GM23338 (cell line): ENCODE measurements around the gene COL26A1. TPM values are rescaled to one million over a fixed set of nuclear protein-coding genes. Genes with fewer than 3 reads are reported as not detected.

Experiments used
- ATAC-seq: fragments of 200-7000 bp; cut with Tn5 transposase; 3 replicates; pipeline ENCODE4 v1.9.1; 2020
- DNase-seq: peaks from one replicate; pipeline ENCODE4 v3.0.0-alpha.2; 2015; ENCODE audit warnings: low spot score
- H2AFZ ChIP-seq: fragments of 200-600 bp; sonication (generic); 2 replicates; pipeline ENCODE4 v1.8.0; 2016; ENCODE audit warnings: antibody characterized with exemption, mild to moderate bottlenecking, moderate library complexity
- H3F3A ChIP-seq: fragments of 200-600 bp; sonication (generic); replicated peaks from 2 replicates; pipeline ENCODE4 v1.8.0; 2017; ENCODE audit warnings: antibody characterized with exemption, mixed run types, low read depth
- H3K27ac ChIP-seq: fragments of 200-600 bp; sonication (generic); 2 replicates; pipeline ENCODE4 v1.6.1; 2016; ENCODE audit warnings: low read depth
- H3K27me3 ChIP-seq: fragments of 200-600 bp; sonication (generic); 2 replicates; pipeline ENCODE4 v1.8.0; 2016; ENCODE audit warnings: mild to moderate bottlenecking, mixed run types, moderate library complexity; ENCODE audit not compliant: insufficient read depth
- H3K36me3 ChIP-seq: fragments of 200-600 bp; sonication (generic); 2 replicates; pipeline ENCODE4 v1.8.0; 2016; ENCODE audit warnings: mild to moderate bottlenecking; ENCODE audit not compliant: insufficient read depth
- H3K4me1 ChIP-seq: fragments of 200-600 bp; sonication (generic); 2 replicates; pipeline ENCODE4 v1.8.0; 2016; ENCODE audit warnings: mild to moderate bottlenecking, moderate library complexity; ENCODE audit not compliant: insufficient read depth
- H3K4me2 ChIP-seq: fragments of 200-600 bp; sonication (generic); 2 replicates; pipeline ENCODE4 v1.7.1; 2017; ENCODE audit warnings: mixed run types
- H3K4me3 ChIP-seq: fragments of 200-600 bp; sonication (generic); 2 replicates; pipeline ENCODE4 v1.6.1; 2016; ENCODE audit warnings: mixed run types
- H3K79me2 ChIP-seq: fragments of 200-600 bp; sonication (generic); replicated peaks from 2 replicates; pipeline ENCODE4 v1.8.0; 2017; ENCODE audit warnings: mild to moderate bottlenecking; ENCODE audit not compliant: insufficient read depth
- H3K9me2 ChIP-seq: fragments of 200-600 bp; sonication (generic); 2 replicates; pipeline ENCODE4 v1.8.0; 2017; ENCODE audit not compliant: insufficient read depth
- H4K20me1 ChIP-seq: fragments of 200-600 bp; sonication (generic); replicated peaks from 2 replicates; pipeline ENCODE4 v1.8.0; 2017; ENCODE audit warnings: mild to moderate bottlenecking; ENCODE audit not compliant: insufficient read depth
- H3K27ac Mint-ChIP-seq: 2 replicates; pipeline ENCODE4 v1.8.0; 2020; ENCODE audit warnings: inconsistent platforms, mild to moderate bottlenecking, moderate library complexity, mixed read lengths
- H3K27me3 Mint-ChIP-seq: 3 replicates; pipeline ENCODE4 v1.8.0; 2022; ENCODE audit warnings: low read depth, mild to moderate bottlenecking, moderate library complexity, mixed read lengths, inconsistent platforms; ENCODE audit not compliant: insufficient read depth, poor library complexity
- H3K36me3 Mint-ChIP-seq: 3 replicates; pipeline ENCODE4 v1.8.0; 2021; ENCODE audit warnings: low read depth, mild to moderate bottlenecking, inconsistent platforms, moderate library complexity, mixed read lengths
- H3K4me1 Mint-ChIP-seq: 3 replicates; pipeline ENCODE4 v1.8.0; 2020; ENCODE audit warnings: mild to moderate bottlenecking, inconsistent platforms, mixed read lengths
- H3K4me3 Mint-ChIP-seq: 3 replicates; pipeline ENCODE4 v1.8.0; 2021; ENCODE audit warnings: moderate library complexity, mild to moderate bottlenecking, inconsistent platforms, mixed read lengths
- H3K9me3 Mint-ChIP-seq: 3 replicates; pipeline ENCODE4 v1.8.0; 2020; ENCODE audit warnings: moderate library complexity, mild to moderate bottlenecking, inconsistent platforms, mixed read lengths
- CREB1 ChIP-seq: fragments of 250-450 bp; sonication (Bioruptor Pico); IDR thresholded peaks from 2 replicates; pipeline ENCODE4 v1.5.0; 2020; ENCODE audit warnings: low read depth, mild to moderate bottlenecking, moderate library complexity
- EZH2 ChIP-seq: fragments of 200-600 bp; sonication (generic); IDR thresholded peaks from one replicate; pipeline ENCODE4 v1.8.0; 2017; ENCODE audit warnings: antibody characterized with exemption, mild to moderate bottlenecking, low read depth; ENCODE audit not compliant: unreplicated experiment
- EZH2phosphoT487 ChIP-seq: fragments of 200-600 bp; sonication (generic); IDR thresholded peaks from one replicate; pipeline ENCODE4 v1.8.1; 2018; ENCODE audit warnings: antibody characterized with exemption; ENCODE audit not compliant: unreplicated experiment
- JUNB ChIP-seq: IDR thresholded peaks from one replicate; pipeline ENCODE4 v1.6.1; 2016; ENCODE audit warnings: antibody characterized with exemption; ENCODE audit not compliant: unreplicated experiment
- NANOG ChIP-seq: IDR thresholded peaks from 2 replicates; pipeline ENCODE4 v1.6.1; 2016; ENCODE audit warnings: antibody characterized with exemption, borderline replicate concordance
- POLR2AphosphoS5 ChIP-seq: IDR thresholded peaks from 2 replicates; pipeline ENCODE4 v1.6.1; 2016; ENCODE audit warnings: antibody characterized with exemption, low read depth
- STAT1 ChIP-seq: IDR thresholded peaks from one replicate; pipeline ENCODE4 v1.6.1; 2016; ENCODE audit warnings: antibody characterized with exemption; ENCODE audit not compliant: unreplicated experiment
- ZNF114 ChIP-seq: fragments of 250-450 bp; sonication (Bioruptor Pico); IDR thresholded peaks from 2 replicates; pipeline ENCODE4 v1.5.0; 2020; ENCODE audit warnings: mild to moderate bottlenecking, moderate library complexity
- ZNF331 ChIP-seq: fragments of 250-450 bp; sonication (Bioruptor Pico); IDR thresholded peaks from 2 replicates; pipeline ENCODE4 v1.5.0; 2020; ENCODE audit warnings: low read depth, mild to moderate bottlenecking, moderate library complexity
- ZNF462 ChIP-seq: fragments of 250-450 bp; sonication (Bioruptor Pico); IDR thresholded peaks from 2 replicates; pipeline ENCODE4 v1.5.0; 2020; ENCODE audit warnings: mild to moderate bottlenecking, moderate library complexity
- polyA plus RNA-seq: library from polyadenylated mRNA; unstranded; fragments of >200 nt; fragmentation: Nextera tagmentation; extraction: Ambion mirVana; gene quantifications from 2 replicates; pipeline ENCODE4 v1.2.1, GENCODE V29; 2016
- total RNA-seq: library from RNA; depleted of rRNA; stranded (reverse); fragments of >200 nt; shearing (Covaris generic); gene quantifications from 2 replicates; pipeline ENCODE4 v1.2.3, GENCODE V29; 2014
- TF ChIP-seq, protein P1 (sequence below), 2 experiments: fragments of 200-600 bp in 1 of 2; sonication (generic) in 1 of 2; conservative IDR thresholded peaks; 2 replicates each; pipeline versions ENCODE4 v1.5.1 to v1.6.1; 2016 to 2017; ENCODE audit warnings: antibody characterized with exemption in 2 of 2, low read depth in 2 of 2, mild to moderate bottlenecking in 2 of 2, moderate library complexity in 1 of 2
- TF ChIP-seq, protein P2 (sequence below): IDR thresholded peaks from one replicate; pipeline ENCODE4 v1.6.1; 2018; ENCODE audit warnings: antibody characterized with exemption; ENCODE audit not compliant: unreplicated experiment
- TF ChIP-seq, protein P3 (sequence below): IDR thresholded peaks from 2 replicates; pipeline ENCODE4 v1.6.1; 2016; ENCODE audit warnings: antibody characterized with exemption

COL26A1 gene
- total and polyA plus RNA-seq, 2 experiments from 2014 or later, result 17.8 to 55.0 TPM

- Mint-ChIP-seq H3K4me1 (peaks cover 4% of the 10 kb centered on the region; the same call in 1 of the 3 replicates), H3K27me3 (peaks cover 5% of the 10 kb centered on the region), H3K9me3 (no peaks in the 10 kb centered on the region), H3K36me3 (no peaks in the 10 kb centered on the region; the same call in 2 of the 3 replicates), H3K27ac (no peak overlapping the region), H3K4me3 (no peak overlapping the region)
- no peaks in the 10 kb centered on the region for H3K4me1 ChIP-seq
- ATAC-seq (no peak), DNase-seq (no peak)
- no peaks in the 10 kb centered on the region for H3K27me3 ChIP-seq
- H4K20me1 ChIP-seq, result no peaks in the 10 kb centered on the region
- no peaks in the 10 kb centered on the region for H3F3A ChIP-seq
- no peaks in the 10 kb centered on the region for H3K9me2 ChIP-seq
- no peaks in the 10 kb centered on the region for H3K36me3 ChIP-seq
- H3K27ac ChIP-seq, result no peak overlapping the region
- H3K4me2 ChIP-seq, result no peak overlapping the region
- no peak overlapping the region for H2AFZ ChIP-seq
- no peak for TF ChIP-seq STAT1
- TF ChIP-seq ZNF114 (CRISPR knock-in tag), result no peak
- TF ChIP-seq EZH2phosphoT487, result no peak
- no peak for TF ChIP-seq ZNF331 (CRISPR knock-in tag)
- TF ChIP-seq, protein P1, sequence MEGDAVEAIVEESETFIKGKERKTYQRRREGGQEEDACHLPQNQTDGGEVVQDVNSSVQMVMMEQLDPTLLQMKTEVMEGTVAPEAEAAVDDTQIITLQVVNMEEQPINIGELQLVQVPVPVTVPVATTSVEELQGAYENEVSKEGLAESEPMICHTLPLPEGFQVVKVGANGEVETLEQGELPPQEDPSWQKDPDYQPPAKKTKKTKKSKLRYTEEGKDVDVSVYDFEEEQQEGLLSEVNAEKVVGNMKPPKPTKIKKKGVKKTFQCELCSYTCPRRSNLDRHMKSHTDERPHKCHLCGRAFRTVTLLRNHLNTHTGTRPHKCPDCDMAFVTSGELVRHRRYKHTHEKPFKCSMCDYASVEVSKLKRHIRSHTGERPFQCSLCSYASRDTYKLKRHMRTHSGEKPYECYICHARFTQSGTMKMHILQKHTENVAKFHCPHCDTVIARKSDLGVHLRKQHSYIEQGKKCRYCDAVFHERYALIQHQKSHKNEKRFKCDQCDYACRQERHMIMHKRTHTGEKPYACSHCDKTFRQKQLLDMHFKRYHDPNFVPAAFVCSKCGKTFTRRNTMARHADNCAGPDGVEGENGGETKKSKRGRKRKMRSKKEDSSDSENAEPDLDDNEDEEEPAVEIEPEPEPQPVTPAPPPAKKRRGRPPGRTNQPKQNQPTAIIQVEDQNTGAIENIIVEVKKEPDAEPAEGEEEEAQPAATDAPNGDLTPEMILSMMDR (conservative IDR thresholded peaks at IDR 0.05; ENCODE audit: low read depth in 2 of 2), result no peak
- no peak for TF ChIP-seq POLR2AphosphoS5
- TF ChIP-seq EZH2, result no peak
- no peak for TF ChIP-seq ZNF462 (CRISPR knock-in tag)
- TF ChIP-seq, protein P2, sequence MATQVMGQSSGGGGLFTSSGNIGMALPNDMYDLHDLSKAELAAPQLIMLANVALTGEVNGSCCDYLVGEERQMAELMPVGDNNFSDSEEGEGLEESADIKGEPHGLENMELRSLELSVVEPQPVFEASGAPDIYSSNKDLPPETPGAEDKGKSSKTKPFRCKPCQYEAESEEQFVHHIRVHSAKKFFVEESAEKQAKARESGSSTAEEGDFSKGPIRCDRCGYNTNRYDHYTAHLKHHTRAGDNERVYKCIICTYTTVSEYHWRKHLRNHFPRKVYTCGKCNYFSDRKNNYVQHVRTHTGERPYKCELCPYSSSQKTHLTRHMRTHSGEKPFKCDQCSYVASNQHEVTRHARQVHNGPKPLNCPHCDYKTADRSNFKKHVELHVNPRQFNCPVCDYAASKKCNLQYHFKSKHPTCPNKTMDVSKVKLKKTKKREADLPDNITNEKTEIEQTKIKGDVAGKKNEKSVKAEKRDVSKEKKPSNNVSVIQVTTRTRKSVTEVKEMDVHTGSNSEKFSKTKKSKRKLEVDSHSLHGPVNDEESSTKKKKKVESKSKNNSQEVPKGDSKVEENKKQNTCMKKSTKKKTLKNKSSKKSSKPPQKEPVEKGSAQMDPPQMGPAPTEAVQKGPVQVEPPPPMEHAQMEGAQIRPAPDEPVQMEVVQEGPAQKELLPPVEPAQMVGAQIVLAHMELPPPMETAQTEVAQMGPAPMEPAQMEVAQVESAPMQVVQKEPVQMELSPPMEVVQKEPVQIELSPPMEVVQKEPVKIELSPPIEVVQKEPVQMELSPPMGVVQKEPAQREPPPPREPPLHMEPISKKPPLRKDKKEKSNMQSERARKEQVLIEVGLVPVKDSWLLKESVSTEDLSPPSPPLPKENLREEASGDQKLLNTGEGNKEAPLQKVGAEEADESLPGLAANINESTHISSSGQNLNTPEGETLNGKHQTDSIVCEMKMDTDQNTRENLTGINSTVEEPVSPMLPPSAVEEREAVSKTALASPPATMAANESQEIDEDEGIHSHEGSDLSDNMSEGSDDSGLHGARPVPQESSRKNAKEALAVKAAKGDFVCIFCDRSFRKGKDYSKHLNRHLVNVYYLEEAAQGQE, result no peak
- TF ChIP-seq JUNB, result no peak
- TF ChIP-seq, protein P3, sequence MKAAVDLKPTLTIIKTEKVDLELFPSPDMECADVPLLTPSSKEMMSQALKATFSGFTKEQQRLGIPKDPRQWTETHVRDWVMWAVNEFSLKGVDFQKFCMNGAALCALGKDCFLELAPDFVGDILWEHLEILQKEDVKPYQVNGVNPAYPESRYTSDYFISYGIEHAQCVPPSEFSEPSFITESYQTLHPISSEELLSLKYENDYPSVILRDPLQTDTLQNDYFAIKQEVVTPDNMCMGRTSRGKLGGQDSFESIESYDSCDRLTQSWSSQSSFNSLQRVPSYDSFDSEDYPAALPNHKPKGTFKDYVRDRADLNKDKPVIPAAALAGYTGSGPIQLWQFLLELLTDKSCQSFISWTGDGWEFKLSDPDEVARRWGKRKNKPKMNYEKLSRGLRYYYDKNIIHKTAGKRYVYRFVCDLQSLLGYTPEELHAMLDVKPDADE, result no peak
- no peak for TF ChIP-seq NANOG
- no peak for TF ChIP-seq CREB1 (CRISPR knock-in tag)
- H3K4me3 ChIP-seq, result no peak overlapping the region
- no peaks in the 10 kb centered on the region for H3K79me2 ChIP-seq
Observed at GRCh38 chr7:101536668-101537067, 174.0 kb downstream of the COL26A1 start.
